Ishikawa (cell line): Measurements from ENCODE around the gene LUC7L3.

ENCODE experiments used
- TAF1 ChIP-seq: IDR thresholded peaks from 2 replicates; pipeline ENCODE4 v1.6.1; 2012; ENCODE audit warnings: low read depth, mild to moderate bottlenecking
- USF1 ChIP-seq: IDR thresholded peaks from 2 replicates; pipeline ENCODE4 v1.6.1; 2012

GRCh38 chr17:50672071-50672470 lies 47.3 kb upstream of the LUC7L3 start:
- TF ChIP-seq USF1 (no peak), TAF1 (no peak)
